ENCODE results near the gene TENT4A.

Gene TENT4A

DNA sequence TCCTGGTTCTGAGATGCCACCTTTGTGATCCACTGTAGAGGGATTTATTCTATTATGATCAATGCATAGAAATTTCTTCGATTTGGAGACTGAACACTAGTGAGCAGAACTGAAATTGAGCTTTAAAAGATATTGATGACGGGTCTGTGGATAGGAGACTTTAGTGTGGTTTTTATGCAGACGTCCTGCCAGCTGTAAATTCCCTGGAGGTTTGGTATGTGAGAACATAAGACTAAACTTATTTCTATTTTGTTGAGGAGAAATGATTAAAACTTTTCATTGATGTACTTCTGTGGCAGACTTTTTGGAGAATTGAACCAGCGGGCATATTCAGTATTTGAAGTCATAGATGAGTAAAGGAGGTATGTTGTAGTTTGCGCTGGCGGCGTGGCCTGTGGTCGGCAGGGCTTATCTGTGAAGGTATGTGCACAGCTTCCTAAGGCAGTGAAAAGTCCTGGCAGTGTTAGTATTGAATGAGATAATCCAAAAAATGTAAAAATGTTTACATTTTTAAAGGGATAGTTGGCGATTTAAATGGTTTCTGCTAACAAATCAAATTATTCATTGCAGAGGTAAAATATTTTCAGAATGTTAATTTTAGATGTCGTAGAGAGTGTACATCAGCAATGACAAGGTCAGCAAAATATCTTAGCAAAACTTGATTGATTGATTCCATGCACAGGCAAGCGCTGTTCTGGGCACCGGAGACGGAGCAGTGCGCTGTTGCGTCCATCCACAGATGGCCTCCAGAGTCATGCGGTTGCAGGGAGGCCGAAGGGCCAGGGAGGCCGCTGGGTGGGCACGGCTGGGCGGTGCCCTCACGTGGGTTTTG, 20.4 kb downstream of the TENT4A start:
- DNase-seq (ENCODE audit: low spot score), result no peak

DNA sequence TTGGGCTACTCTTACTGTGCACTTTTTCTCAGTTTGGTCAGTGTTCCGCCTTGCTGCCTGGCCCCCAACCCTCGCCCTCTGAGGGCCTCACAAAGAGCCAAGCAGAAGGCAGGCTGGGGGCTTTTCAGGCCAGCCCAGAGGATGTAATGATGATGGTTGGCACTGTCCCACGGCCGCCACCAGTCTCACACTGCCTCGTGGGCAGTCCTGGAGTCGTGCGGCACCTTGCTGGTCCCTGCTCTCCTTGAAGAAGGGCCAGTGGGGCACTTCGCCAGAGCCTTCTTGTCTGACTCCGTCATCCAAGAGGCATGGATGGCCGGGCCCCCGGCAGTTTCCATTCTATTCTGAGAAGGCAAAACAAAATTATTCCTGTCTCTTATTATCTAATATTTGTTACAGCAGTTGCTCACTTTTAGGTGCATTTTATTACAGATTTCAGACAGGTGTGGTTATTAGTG, 21.0 kb downstream of the TENT4A start:
- no peak for DNase-seq (ENCODE audit: low spot score)

DNA sequence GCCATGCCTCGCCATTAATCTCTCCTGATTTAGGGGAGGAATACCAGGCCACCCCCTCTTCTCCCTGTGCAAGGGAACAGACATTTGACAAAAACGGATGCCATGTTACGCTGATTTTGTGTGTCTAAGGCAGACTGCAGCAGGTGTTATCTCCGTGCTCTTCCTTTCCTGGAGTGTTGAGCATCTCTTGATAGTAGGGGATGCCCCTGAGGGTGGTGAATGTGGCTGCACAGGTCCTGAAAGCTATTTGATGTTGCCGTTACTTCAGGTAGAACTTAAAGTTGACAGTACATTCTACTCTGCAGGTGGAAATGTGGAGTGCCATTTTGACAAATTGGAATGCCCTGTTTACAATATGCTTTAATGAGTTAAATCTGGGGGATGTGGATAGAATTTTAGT, 21.5 kb downstream of the TENT4A start:
- DNase-seq (ENCODE audit: low spot score), result no peak

DNA sequence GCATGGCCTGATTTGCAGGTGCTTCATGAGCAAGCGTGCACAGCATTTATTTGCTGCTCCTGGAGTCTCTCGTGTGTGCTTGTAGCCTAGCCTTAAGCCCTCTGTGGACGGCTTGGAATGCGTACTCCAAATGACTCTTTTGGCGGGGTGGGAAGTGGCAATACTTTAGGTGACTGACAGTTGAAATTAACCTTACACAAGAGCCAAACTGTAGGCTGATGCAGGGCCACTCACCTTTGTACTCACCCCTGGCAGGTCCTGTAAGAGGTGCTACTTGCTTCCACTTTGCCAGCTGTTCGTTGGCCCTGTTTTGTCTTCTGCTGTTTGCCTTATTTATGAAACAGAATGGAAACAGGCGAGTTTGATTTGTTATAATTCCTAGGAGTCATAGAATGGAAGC, 22.9 kb downstream of the TENT4A start:
- DNase-seq (ENCODE audit: low spot score), result no peak

DNA sequence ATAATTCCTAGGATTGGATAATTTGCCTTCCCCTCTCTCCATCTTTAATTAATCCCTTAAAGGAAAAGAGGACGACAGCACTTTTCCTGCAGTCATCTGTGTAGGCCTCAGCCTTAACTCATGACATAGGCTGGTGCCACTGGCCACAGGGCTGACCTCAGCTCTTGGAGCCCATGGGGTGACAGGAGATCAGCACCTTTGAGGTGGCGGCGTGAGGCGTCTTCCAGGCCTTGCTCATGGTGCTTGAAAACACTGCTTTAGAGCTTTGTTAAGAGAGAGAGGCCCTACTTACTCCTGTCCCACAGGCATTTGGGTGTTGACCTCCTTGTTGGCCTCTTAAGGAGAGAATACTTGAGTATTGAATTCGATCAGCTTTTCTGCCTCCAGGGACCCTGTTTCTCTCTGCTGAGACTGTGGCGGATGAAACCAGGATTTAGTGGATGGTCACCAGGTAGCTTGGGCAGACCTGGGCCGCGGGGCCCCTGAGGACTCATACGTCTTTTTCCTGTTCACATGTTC, 23.4 kb downstream of the TENT4A start:
- no peak for DNase-seq (ENCODE audit: low spot score)

DNA sequence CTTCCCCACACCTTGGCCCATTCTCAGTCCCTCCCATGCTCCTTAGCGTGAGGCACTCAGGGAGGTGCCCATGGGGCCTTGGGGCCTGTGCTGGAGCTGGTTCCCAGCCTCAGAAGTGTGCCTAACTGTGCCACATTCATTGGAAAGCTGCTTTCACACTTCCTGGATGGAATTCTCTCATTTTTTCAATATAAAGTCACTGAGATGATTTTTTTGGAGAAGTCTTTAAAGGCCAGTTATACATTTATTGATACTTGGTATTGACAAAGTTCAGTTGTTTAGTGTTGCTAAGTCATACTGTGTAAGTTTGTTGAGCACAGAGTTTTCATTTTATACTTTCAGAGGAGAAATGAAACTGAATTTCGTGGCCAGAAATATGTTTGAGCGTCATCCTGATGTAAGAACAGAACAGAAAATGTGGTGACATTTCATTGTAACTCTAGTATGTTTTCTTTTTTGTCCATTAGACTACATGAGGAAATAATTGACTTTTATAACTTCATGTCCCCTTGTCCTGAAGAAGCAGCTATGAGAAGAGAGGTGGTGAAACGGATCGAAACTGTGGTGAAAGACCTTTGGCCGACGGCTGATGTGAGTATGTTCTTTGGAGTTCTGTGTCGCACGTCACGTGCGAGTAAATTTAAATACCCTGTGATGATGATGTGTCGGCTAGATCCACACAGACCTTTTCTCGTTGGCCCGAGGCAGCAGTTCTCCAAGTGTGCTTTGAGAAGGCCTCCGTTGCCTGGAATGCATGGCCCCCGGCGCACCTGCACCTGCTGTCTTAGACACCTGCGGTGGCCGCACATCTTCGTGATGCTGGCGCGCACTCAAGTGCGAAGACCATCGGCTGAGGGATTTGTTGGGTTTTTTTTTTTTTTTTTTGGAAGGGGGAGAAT, 24.1 kb downstream of the TENT4A start:
- DNase-seq (ENCODE audit: low spot score), result no peak

DNA sequence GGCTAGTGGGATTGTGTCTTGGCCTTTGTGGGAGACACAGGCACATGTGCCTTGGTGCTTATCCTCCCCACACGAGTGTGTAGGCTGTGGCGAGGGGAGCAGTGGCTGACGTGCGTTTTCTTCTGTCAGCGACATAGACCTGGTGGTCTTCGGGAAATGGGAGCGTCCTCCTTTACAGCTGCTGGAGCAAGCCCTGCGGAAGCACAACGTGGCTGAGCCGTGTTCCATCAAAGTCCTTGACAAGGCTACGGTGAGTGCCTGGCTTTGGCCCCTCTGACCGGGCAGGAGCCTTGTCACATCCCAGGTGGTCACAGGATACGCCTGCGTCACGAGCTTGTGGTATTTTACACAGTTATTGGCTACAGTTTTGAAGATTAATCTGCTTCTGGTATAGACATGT, 26.4 kb downstream of the TENT4A start:
- no peak for DNase-seq (ENCODE audit: low spot score)

DNA sequence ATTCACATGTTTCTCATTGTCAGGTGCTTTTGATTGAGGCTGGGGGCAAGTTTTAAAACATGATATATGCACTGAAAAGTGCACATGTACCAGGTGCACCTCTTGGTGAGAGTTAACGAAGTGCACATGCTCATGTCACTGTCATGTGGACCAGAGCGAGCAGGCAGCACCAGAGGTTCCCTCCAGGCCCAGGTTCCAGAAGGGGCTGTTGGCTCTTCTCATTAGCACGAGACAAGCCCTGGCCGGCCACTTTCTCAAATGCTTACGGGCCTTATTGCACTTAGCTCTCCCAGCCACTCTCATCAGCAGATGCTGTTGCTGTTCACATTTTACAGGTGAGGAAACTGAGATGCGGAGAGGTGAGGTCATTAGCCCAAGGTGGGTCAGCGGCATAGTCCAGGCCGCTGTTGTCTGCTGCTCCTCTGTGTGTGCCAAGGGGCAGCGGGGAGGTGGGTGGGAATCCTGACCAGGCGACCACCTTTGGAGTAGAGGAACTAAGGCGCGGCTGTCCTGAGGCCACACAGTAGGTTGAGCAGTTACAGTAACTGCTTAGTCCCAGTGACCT, 27.4 kb downstream of the TENT4A start:
- no peak for DNase-seq (ENCODE audit: low spot score)

DNA sequence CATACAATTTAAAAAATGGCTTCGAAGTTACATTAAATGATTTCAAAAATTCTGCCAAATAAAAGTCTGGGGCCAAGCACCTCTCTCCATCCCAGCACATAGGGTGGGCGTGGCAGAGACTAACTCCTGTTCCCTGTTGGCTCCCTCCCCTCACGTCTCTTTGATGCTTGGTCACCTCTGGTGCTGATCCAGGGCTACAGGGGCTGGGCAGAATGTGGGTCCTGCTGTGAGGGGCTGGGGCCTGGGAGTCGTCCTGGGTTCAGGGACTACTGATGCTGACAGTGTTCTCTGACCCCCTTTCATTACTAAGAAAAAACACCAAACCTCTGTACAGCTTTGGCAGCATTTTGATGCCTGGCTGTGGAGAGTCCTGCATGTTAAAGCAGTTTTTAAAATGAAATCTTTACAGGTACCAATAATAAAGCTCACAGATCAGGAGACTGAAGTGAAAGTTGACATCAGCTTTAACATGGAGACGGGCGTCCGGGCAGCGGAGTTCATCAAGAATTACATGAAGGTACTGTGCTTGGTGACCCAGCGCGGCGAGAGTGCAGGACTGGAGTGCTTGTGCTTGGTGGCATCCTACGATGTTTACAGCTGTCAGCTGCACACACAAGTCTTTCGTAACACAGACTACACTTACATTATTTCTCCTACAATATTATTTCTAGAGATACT, 29.0 kb downstream of the TENT4A start:
- DNase-seq (ENCODE audit: low spot score), result no peak

DNA sequence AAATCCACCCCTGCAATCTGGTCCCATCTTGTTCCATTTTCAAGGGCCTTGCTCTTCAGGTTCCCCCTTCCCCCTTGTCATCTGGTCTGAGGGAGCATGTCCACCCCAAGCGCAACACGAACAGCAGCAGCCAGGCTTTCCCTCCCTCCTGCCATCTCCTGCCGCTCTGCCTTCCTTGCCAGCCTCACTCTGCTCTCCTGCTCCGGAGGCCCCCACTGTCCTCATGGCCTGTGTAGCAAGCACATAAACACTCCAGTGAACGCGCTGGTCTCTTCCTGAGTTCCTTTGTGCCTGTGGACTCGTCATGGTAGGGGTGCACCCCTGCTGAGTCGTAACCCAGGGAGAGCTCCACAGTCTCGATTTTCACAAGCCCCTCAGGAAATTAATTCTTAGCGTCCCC, 29.9 kb downstream of the TENT4A start:
- no peak for DNase-seq (ENCODE audit: low spot score)

DNA sequence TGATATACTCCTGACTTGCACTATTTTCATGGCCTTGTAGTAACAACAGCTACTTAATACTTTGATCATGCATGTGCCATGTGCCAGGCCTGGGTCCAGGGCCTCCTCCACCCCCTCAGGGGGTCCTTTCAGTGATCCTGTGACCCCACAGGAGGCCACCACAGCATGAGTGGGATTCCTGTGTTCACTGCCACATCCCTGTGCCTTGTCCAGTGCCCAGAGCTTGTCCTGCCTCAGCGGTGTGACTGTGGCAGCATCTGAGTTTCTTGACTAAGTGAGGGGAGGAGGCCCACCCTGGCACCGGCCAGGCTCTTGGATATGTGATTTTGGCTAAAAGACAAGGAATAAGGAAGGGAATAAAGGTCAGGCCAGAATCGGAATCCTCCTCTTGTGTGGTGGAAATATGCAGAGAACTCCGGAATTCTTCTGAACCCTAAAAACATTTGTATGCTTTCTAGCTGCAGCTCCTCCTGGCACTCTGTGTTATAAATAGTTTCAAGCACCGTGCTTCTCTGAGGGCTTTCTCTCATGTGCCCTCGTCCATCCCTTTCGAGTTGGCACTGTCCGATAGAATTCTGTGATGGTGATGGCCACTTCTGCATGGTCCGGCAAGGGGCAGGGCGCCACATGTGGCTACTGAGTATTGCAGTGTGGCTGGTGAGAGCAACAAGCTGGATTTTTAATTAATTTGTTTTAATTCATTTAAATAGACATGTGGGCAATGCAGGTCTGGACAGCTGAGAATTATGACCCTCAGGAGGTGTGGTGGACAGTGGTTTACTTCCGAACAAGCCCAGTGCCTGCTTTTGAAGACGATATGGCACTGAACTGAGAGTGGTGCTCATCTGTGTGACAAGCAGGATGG, 31.8 kb downstream of the TENT4A start:
- no peak for DNase-seq (ENCODE audit: low spot score)

DNA sequence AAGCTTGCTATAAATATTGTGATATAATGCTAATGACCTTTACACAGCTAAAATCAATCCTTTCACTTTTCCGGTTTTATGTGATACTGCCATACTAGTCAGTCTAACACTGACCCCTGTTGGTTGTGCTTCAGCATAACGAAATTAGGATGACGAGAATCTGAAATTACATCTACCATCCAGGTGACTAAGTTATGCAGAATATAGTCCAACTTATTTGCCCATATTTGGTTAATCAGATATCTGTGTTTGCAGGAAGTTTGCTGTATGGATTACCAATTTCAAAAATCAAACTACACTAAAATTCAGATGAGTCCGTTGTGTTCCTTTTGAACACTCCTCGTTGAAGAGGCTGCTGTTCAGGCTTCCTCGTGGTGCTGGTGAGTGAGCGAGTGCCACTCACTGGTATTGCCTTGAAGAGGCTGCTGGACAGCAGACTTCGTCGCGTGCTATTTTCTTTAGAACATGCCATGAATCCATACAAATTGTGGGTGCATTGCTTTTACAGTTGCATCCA, 32.5 kb downstream of the TENT4A start:
- DNase-seq (ENCODE audit: low spot score), result peak; percentile 73

DNA sequence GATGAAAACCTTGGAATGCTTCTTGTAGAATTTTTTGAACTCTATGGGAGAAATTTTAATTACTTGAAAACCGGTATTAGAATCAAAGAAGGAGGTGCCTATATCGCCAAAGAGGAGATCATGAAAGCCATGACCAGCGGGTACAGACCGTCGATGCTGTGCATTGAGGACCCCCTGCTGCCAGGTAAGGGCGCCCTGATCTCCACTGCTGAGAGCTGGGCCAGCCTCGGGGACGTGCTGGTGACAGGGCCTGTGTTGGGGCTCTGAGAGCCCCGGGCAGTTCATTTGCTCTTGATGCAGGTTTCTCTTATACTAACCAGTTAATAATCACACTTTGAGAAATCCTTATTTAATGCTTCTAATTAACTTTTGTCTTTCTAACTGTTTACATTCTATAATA, 33.0 kb downstream of the TENT4A start:
- no peak for DNase-seq (ENCODE audit: low spot score)

DNA sequence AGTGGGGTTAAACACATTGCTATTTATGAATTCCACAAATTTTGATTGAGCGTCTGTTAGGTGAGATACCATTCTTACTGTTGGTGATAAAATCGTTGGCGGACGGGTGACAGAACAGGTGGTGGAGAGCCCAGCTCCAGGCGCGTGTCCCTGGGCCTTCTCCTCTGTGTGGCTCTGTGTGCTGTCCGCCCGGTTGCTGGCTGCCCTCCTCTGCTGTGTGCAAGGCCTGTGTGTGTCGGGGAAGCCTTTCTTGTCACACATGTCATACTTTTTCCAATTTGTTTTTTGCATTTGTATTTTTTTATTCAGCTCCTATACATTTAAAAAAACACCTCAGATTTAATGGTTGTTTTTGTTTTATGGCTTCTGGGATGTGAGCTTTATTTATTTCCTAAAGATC, 33.9 kb downstream of the TENT4A start:
- no peak for DNase-seq (ENCODE audit: low spot score)

DNA sequence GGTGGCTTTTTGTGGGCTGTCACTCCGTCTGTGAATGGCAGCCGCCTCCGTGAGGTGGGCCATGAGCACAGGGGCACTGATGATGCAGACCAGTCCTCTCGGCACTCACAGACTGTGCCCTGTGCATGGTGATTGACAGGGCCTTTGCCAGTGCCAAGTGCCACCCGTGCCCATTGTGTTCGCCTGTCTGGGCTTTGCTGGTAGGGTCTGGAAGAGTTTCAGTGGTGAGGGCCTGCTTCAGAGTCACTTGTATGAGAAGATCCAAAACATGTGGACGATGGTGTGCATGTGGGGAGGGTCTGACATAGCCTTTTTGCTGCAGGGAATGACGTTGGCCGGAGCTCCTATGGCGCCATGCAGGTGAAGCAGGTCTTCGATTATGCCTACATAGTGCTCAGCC, 34.9 kb downstream of the TENT4A start:
- no peak for DNase-seq (ENCODE audit: low spot score)

DNA sequence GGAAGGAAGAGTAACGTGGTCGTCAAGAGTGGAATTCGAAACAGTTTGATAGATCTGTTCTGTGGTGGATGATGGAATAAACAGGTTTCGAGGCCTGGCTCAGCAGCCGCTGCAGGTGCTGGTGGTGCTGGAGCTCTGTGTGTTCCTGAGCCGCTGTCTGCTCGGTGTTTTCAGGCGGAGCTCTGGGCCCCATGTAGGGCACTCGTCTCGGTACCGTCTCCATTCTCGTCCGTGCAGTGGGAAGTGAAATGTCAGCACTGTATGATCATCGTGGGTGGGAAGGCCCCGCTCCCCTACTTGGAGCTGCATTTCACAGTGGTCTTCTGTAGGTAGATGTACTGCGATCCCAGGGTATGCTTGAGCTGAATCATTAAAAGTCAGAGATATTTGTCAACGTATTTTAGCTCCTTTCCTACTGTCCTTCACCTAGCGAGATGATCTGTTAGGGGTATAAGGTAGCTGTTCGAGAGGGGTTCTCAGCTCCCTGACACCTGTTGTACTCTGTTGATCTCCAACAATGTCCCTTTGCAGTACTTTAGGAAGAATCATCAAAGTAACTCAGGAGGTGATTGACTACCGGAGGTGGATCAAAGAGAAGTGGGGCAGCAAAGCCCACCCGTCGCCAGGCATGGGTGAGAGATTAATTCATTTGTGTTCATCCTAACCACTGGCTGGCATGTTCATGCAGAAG, 35.9 kb downstream of the TENT4A start:
- no peak for DNase-seq (ENCODE audit: low spot score)

DNA sequence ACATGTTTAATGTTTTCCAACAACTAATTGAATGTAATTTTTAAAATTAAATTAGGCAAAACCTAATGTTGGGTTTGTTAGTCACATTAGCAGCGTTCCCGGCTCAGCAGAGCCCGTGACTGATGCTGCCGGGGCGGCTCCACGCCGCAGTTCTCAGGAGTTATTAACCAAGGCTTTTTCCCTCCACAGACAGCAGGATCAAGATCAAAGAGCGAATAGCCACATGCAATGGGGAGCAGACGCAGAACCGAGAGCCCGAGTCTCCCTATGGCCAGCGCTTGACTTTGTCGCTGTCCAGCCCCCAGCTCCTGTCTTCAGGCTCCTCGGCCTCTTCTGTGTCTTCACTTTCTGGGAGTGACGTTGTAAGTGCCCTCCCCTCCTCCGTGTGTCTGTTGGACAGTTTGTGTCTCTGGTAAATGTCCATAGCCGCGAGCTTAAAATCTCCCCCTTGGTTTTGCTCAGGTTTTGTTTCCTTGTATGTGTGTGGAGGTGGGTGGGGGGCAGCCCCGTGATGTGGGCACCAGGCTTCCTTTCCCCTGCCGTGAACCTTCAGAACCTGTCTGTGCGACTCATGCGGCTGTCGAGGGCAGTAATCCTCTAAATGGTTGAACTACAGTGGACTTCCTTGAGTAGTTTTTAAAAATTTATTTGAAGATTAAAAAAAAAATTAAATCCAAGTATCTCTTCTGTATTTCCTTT, 37.1 kb downstream of the TENT4A start:
- no peak for DNase-seq (ENCODE audit: low spot score)

DNA sequence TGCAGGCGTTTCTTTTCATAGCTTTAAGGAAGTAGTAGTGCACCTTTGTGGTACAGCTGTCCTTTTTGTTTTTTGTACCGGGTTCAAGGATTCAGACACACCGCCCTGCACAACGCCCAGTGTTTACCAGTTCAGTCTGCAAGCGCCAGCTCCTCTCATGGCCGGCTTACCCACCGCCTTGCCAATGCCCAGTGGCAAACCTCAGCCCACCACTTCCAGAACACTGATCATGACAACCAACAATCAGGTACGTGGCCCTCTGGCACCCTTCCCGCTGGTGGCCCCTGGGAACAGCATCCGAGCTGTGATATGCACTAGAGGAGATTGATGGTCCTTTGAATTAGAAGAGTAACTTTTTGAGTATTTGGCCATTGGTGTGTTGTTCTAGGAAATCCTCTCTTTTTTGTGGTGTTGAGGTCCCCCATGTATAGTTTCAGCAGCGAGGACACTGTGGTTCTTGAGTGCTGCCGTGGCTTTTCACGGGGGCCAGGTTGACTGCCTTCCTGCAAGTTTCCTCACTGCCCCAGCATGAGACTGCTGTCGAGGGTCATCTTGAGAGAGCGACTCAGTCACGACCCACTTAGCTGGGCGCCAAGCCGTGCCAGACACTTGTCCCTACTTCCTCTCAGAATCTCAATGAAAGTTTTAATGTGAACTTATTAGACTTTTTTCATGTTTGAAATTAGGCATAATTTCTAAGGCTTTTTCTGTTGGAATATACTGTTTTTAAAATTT, 37.9 kb downstream of the TENT4A start:
- no peak for DNase-seq (ENCODE audit: low spot score)

DNA sequence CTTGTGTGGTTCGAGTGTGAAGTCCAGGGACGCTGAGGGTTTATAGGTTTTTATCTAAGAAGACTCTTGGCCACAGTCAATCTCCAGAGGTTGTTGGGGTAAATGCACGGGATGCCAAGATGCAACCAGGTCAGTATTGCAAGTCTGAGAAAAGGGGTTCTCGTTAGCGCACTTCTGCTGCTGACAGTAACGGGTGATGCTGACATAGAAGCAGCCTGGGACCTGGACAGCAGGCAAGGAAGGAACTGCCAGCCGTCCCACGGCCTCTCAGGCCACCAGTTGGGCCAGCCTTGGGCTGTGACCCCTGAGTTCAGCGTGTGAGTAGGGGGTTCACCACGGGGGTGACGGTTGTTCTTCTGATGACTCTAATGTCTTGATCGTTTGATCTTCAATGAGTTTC, 39.0 kb downstream of the TENT4A start:
- DNase-seq (ENCODE audit: low spot score), result no peak
